K562 (cell line): Measurements from ENCODE around the gene EIF2AK3. TPM values are rescaled to one million over a fixed set of nuclear protein-coding genes. Genes with fewer than 3 reads are reported as not detected.

Experiments
- ARID2 ChIP-seq: fragments of 450-650 bp; IDR thresholded peaks from 2 replicates; pipeline ENCODE4 v1.6.1; 2017; ENCODE audit warnings: antibody characterized with exemption, mild to moderate bottlenecking
- HES1 ChIP-seq: fragments of 450-650 bp; IDR thresholded peaks from 2 replicates; pipeline ENCODE4 v1.6.1; 2016; ENCODE audit warnings: low read depth, mild to moderate bottlenecking, moderate library complexity
- KLF16 ChIP-seq: IDR thresholded peaks from 2 replicates; pipeline ENCODE4 v1.6.1; 2016; ENCODE audit warnings: antibody characterized with exemption
- LCOR ChIP-seq: sonication (generic); formaldehyde crosslinking; IDR thresholded peaks from 2 replicates; pipeline ENCODE4 v1.8.0; 2022; ENCODE audit warnings: mild to moderate bottlenecking, missing genetic modification reagents
- PKNOX1 ChIP-seq: fragments of 450-650 bp; IDR thresholded peaks from 2 replicates; pipeline ENCODE4 v1.6.1; 2016
- POLR2H ChIP-seq: IDR thresholded peaks from 2 replicates; pipeline ENCODE4 v1.6.1; 2016; ENCODE audit warnings: missing genetic modification characterization, low read depth, mild to moderate bottlenecking, control low read depth, missing compliant biosample characterization, moderate library complexity
- ZBTB9 ChIP-seq: fragments of 450-650 bp; formaldehyde crosslinking; IDR thresholded peaks from 2 replicates; pipeline ENCODE4 v1.4.0; 2020; ENCODE audit warnings: mild to moderate bottlenecking, moderate library complexity
- polyA plus RNA-seq, 8 experiments: library from polyadenylated mRNA; depleted of rRNA in 4 of 8; stranded (reverse) in 5 of 8; unstranded in 3 of 8; fragments of >200 nt; fragmentation: Nextera tagmentation in 2 of 8; fragmentation: Illumina TruSeq in 1 of 8; extraction: Ambion mirVana in 2 of 8; extraction: Trizol in 1 of 8; gene quantifications; 2 replicates each; pipeline versions ENCODE4 v1.2.1 to v1.2.3, GENCODE V29; 2011 to 2014; ENCODE audit warnings: inconsistent platforms in 1 of 8, missing spikeins in 1 of 8
- total RNA-seq, 7 experiments: library from RNA; depleted of rRNA in 6 of 7; stranded (reverse); fragments of >200 nt in 6 of 7; fragmentation: Illumina TruSeq in 2 of 7; extraction: Trizol in 2 of 7; gene quantifications; 2 replicates each; pipeline versions ENCODE4 v1.2.1 to v1.2.3, GENCODE V29; 2011 to 2021; ENCODE audit warnings: low replicate concordance in 1 of 7
- TF ChIP-seq, protein P1 (sequence below), 2 experiments: fragments of 450-650 bp; formaldehyde crosslinking in 1 of 2; IDR thresholded peaks; 2 replicates each; pipeline versions ENCODE4 v1.4.0 to v1.6.1; 2014 to 2020; ENCODE audit warnings: mild to moderate bottlenecking in 2 of 2, borderline replicate concordance in 1 of 2, low read depth in 1 of 2

EIF2AK3 gene
- total and polyA plus RNA-seq, 9 of the 15 experiments (the other 6 are each of a cell fraction or from before 2014, with no cell fraction given) = 1.7 to 11.6 (median 7.4) TPM

GRCh38 chr2:88590998-88591613, 36.2 kb downstream of the EIF2AK3 start (continued):
- TF ChIP-seq, protein P1, sequence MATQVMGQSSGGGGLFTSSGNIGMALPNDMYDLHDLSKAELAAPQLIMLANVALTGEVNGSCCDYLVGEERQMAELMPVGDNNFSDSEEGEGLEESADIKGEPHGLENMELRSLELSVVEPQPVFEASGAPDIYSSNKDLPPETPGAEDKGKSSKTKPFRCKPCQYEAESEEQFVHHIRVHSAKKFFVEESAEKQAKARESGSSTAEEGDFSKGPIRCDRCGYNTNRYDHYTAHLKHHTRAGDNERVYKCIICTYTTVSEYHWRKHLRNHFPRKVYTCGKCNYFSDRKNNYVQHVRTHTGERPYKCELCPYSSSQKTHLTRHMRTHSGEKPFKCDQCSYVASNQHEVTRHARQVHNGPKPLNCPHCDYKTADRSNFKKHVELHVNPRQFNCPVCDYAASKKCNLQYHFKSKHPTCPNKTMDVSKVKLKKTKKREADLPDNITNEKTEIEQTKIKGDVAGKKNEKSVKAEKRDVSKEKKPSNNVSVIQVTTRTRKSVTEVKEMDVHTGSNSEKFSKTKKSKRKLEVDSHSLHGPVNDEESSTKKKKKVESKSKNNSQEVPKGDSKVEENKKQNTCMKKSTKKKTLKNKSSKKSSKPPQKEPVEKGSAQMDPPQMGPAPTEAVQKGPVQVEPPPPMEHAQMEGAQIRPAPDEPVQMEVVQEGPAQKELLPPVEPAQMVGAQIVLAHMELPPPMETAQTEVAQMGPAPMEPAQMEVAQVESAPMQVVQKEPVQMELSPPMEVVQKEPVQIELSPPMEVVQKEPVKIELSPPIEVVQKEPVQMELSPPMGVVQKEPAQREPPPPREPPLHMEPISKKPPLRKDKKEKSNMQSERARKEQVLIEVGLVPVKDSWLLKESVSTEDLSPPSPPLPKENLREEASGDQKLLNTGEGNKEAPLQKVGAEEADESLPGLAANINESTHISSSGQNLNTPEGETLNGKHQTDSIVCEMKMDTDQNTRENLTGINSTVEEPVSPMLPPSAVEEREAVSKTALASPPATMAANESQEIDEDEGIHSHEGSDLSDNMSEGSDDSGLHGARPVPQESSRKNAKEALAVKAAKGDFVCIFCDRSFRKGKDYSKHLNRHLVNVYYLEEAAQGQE (IDR thresholded peaks at IDR 0.05; ENCODE audit: borderline replicate concordance) = peak; percentile 74; the same call in 1 of the 2 replicates
- TF ChIP-seq, protein P1 (CRISPR knock-in tag; IDR thresholded peaks at IDR 0.05; ENCODE audit: low read depth) = no peak
- TF ChIP-seq ARID2 (0 out of 2 replicates have a peak, but pooled peaks have one; percentile 30), ZBTB9 (CRISPR knock-in tag) (no peak), LCOR (CRISPR knock-in tag) (peak; percentile 27; the same call in 1 of the 2 replicates), KLF16 (0 out of 2 replicates have a peak, but pooled peaks have one; percentile 28), PKNOX1 (0 out of 2 replicates have a peak, but pooled peaks have one; percentile 5), HES1 (no peak), POLR2H (no peak)
